ENCODE data around the gene NEDD4L.

The NEDD4L gene

DNA sequence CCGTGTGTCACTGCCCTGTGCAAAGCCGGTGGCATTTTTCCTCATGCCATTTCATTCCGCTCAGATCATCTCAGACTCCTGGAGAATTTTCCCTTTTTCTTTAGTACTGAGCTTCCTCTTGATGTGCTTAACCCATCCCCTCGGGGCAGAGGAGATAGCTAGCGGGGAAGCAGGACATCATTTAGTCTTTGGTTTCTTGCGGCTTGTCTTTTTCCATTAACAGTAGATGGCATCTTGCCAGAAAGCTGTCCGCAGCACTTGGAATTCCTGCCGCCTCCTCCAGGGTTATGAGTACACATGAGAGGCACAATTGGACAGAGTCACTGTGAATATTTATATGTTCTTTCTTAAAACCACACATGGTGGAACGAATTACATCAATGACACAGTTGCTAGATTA is 358.2 kb downstream of the NEDD4L start:
- no peak overlapping the region for H3K4me3 ChIP-seq (ENCODE audit: low read depth, low read length)
- TF ChIP-seq, protein P1, sequence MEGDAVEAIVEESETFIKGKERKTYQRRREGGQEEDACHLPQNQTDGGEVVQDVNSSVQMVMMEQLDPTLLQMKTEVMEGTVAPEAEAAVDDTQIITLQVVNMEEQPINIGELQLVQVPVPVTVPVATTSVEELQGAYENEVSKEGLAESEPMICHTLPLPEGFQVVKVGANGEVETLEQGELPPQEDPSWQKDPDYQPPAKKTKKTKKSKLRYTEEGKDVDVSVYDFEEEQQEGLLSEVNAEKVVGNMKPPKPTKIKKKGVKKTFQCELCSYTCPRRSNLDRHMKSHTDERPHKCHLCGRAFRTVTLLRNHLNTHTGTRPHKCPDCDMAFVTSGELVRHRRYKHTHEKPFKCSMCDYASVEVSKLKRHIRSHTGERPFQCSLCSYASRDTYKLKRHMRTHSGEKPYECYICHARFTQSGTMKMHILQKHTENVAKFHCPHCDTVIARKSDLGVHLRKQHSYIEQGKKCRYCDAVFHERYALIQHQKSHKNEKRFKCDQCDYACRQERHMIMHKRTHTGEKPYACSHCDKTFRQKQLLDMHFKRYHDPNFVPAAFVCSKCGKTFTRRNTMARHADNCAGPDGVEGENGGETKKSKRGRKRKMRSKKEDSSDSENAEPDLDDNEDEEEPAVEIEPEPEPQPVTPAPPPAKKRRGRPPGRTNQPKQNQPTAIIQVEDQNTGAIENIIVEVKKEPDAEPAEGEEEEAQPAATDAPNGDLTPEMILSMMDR (IDR thresholded peaks at IDR 0.05; ENCODE audit: borderline replicate concordance, insufficient read depth, low read depth, low read length), result no peak

DNA sequence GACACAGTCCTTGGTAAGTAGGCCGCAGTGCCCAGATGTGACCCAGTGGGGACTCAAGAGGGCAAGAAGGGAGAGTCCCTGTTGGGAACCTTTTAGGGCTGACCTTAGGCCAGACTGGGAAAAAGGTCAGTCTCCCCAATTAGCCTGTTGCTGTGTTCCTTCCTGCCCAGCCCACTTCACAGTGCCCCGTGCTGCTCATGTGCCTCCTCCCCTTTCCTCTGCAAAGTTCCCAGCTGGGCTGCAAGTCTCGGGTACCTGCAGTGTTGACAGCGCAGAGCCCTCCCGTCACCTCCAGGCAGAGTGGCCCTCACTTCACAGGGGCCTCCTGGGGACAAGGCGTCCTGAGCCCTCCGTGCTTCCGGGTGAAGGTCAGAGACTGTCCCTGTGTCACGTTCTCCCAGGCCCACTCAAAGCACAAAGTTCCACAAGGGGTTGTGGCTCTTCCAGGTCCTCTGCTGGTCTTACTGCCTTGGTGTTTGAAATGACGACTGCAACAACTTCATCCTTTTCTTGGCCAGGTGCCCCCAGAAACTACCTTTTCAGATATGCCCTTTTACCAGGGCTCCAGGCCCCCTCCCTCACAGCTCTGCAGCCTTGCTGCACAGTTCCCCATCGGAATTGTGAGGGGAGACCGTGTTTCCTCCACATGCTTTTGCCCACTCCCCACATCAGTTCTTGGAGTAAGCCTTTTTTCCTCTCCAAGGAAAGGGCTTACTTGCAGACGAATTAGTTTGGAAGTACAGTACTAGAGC is 359.1 kb downstream of the NEDD4L start:
- no peak overlapping the region for H3K4me3 ChIP-seq (ENCODE audit: low read depth, low read length)
- TF ChIP-seq, protein P1 (IDR thresholded peaks at IDR 0.05; ENCODE audit: borderline replicate concordance, insufficient read depth, low read depth, low read length), result no peak

DNA sequence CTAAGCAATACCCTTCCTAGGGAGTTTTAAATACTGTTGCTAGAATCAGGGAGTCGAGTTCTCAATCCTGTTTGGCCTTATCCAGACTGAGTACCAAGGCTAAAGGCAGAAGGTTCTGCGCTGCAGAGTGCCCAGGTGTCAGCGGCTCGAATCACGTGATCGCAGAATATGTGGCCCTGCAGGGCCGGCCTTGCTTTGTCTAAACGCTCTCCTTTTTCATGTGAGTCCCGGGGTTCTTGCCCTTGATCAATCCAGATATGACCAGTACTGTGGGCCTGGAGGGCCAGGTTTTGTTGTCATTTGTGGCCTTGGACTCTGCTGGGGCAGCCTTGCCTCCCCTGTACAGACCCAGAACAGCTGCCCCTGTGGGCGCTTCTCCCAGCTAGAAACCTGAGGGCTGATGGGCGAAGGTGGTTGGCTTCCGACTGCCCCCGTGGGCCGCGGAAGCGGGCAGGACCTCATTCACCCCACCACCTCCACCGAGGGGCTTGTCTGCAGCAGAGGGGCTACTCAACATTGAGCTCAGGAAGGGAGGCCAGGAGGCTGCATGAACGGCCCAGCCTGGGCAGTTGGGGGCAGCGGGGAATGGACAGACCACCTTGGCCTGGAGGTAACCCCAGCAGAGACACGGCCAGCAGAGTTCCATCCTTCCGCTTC is 359.9 kb downstream of the NEDD4L start:
- TF ChIP-seq, protein P1 (IDR thresholded peaks at IDR 0.05; ENCODE audit: borderline replicate concordance, insufficient read depth, low read depth, low read length), result no peak
- H3K4me3 ChIP-seq (ENCODE audit: low read depth, low read length), result no peak overlapping the region

DNA sequence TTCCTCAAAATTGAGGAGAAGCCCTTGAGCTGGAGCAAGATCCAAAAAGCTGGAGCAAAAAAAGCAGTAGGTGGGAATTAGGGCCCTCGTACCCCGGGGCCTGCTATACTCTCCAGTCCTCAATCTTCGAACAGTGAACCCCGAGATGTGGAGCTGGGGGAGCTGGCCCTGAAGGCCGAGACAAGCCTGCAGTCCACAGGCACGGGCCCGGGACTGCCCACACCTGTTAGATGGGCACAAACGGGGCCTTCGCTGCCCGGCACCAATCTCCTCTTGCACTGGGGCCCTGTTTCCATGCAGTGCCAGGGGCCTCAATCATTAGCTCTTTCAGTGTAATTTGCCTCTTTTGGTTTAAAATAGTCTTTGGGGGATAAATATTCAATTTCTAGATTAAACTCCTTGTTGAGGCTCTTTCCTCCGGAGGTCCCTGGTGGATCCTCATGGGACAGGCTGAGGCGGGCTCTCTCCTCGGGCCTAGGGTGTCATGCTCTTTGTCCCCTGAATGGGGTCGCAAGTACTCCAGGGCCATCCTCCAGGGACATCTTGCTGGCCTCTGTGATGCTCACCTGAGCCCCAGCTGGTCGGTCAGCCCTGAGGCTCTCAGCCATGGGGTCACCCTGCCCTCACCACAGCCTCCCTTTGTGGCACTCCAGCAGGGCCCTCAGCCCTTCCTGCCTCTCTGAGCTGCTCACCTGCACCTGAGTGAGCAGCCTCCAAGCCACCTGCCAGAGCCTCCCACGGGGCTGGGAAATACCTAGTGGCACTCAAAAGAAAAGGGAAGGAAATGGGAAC is 361.3 kb downstream of the NEDD4L start:
- TF ChIP-seq, protein P1 (IDR thresholded peaks at IDR 0.05; ENCODE audit: borderline replicate concordance, insufficient read depth, low read depth, low read length), result no peak
- no peak overlapping the region for H3K4me3 ChIP-seq (ENCODE audit: low read depth, low read length)

DNA sequence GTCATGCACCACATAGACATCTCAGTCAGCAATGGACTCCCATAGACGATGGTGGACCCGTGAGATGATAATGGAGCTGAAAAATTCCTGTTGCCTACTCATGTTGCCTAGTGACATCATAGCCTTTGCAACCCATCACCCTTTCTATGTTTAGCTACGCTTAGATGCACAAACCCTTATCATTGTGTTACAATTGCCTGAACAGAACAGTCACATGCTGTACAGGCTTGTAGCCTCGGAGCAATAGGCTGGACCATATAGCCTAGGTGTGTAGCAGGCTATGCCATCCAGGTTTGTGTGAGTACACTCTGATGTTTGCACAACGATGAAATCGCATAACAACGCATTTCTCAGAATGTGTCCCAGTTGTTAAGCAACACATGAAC is 363.2 kb downstream of the NEDD4L start:
- TF ChIP-seq, protein P1 (IDR thresholded peaks at IDR 0.05; ENCODE audit: borderline replicate concordance, insufficient read depth, low read depth, low read length), result no peak
- no peak overlapping the region for H3K4me3 ChIP-seq (ENCODE audit: low read depth, low read length)

DNA sequence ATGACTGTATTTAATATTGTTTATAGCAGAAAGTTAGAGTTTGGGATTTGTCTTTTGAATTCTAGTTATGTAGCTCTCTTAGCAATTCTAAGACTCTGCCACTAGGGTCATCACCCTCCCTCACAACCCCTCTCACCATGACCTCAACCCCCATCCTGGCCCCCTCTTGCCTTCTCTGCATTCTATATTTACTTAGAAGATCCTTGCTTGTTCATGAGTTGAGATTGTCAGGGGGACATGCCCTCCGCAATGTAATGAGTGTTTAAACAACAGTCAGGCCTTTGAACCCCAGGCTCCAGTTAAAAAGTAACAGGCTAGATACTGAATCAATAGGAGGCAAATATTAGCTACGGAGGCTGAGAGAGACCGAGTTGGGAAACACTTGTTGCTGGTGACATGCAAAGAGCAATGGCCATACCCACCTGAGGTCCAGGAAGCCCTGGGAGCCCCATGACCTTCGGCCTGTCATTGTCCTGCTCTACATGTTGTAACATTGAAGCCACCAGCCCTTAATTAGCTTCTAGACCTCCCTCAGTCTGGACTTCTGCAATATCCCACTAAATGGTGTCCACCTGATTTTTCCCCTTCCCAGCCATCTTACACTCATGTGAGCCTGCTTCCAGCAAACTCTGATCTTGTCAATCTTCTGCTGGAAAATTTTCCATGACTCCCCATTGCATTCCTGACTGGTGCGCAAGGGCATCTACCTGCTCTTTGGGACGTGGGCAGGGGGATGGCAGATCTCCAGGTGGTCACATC is 363.8 kb downstream of the NEDD4L start:
- no peak overlapping the region for H3K4me3 ChIP-seq (ENCODE audit: low read depth, low read length)
- TF ChIP-seq, protein P1 (IDR thresholded peaks at IDR 0.05; ENCODE audit: borderline replicate concordance, insufficient read depth, low read depth, low read length), result no peak
